HG02623 (cell line): ENCODE results near the gene PICALM.
"Not testable (repeated sequence)": the region's sequence is repeated elsewhere in the genome, so short reads cannot be mapped to it uniquely, and the experiment has no call there.

Source experiments
- ATAC-seq: cut with Tn5 transposase; IDR thresholded peaks from one replicate; pipeline ENCODE4 v1.9.1; 2021; ENCODE audit warnings: moderate library complexity; ENCODE audit not compliant: unreplicated experiment

PICALM gene, protein sequence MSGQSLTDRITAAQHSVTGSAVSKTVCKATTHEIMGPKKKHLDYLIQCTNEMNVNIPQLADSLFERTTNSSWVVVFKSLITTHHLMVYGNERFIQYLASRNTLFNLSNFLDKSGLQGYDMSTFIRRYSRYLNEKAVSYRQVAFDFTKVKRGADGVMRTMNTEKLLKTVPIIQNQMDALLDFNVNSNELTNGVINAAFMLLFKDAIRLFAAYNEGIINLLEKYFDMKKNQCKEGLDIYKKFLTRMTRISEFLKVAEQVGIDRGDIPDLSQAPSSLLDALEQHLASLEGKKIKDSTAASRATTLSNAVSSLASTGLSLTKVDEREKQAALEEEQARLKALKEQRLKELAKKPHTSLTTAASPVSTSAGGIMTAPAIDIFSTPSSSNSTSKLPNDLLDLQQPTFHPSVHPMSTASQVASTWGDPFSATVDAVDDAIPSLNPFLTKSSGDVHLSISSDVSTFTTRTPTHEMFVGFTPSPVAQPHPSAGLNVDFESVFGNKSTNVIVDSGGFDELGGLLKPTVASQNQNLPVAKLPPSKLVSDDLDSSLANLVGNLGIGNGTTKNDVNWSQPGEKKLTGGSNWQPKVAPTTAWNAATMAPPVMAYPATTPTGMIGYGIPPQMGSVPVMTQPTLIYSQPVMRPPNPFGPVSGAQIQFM

DNA sequence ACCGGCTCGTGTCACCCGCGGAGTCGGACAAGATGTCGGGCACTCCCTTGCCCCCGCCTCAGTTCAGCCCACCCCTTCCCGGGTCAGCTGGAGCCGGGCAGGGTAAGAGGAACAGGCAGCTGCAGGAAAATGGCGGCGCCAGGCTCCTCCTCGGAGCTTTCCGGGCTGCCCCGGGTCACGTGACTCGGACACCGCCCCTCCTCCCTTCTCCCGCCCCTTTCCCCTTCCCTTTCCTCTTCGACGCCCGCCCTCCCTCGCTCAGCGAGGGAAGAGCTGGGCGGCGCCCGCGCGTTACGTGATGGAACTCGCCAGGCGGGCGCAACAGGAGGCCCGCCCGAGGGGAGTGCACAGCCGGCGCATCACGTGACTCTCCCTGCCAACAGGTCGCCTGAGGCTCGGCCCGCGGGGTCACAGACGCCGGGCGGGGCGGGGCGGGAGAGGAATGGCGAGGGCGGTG lies at the start of gene PICALM:
TSS of gene PICALM (minus strand) at position 134 of the 457 bp plus-strand sequence. CDS start 304 bp downstream, outside the sequence.
- peak; percentile 86 for ATAC-seq

DNA sequence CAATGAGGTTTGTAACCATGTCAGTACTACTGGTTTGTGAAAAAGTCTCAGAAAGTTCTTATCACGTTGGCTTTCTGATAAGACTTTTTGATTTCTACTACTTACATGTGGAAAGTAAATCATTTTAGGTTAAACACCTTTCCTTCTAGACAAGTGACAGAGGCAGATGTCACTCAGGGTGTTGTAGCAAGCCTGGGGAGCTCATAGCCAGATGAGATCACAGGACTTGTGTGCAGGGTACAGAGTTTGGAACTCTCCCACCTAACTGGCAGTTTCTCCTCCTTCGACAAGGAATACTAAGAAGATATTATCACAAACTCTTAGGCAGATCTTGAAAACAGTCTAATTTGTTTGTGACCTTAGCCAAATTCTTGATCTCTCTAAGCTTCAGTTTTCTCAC lies 49.4 kb upstream of the PICALM start:
- no peak for ATAC-seq

DNA sequence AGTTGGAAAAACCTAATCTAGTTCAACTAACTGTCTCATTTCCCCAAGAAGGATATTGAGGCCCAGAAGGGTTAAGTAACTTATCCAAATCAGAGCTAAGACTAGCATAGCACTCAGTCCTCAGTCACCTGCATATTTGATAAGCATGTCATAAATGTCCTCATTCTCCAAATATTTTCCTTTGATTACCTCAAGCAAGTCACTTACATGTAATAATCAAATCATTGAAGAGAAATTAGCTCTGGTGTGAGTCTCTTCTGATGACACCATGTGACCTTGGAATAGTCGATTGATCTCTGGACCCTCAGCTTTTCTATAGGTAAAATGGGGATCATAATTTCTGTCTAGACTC lies 48.8 kb upstream of the PICALM start:
- no peak for ATAC-seq

DNA sequence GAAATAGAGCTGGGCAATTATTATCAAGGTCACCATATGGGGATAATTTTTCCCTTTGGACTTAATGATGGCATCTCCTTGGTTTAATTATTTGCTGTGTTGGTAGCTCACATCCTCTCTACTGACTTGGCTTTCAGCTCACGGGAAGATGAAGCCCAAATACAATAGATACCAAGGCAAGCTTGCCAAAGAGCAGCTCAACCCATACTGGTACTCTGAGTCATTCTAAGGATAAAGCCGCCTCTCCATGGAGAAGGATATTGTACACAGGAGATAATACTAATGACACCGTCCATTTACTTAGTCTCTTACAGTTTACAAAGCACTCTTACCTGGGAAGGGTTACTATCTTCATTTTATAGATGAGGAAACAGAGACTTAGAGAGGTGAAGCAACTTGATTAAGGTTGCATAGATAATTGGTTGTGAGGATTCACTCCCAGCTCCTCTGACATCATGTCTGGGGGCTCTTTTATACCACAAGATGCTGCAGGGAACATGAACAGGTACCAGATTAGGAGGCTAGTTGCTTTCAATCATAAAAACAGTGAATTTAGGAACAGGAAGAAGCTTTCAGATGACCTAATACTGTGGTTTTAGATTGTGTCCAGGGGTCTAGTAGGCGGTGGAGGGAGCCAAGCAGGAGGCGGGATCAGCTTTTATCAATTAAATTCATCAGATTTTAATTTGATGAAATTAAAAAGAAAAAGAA lies 48.3 kb upstream of the PICALM start:
- ATAC-seq = no peak

DNA sequence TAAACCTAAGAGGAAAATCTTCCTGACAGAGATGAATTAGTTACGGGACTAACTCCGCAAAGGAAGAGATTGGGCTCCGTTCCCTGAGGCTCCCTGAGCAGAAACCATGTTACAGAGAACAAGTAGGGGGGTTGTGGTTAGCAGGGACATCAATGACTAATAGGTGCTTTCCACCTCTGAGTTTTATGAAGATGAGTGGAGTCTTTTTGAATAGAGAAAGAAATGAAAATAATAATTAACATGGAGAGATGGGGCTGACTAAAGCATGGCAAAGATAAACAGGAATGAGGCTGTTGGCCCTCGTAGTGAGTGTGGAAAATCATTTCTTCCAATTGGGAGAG lies 47.5 kb upstream of the PICALM start:
- peak; percentile 79 for ATAC-seq

DNA sequence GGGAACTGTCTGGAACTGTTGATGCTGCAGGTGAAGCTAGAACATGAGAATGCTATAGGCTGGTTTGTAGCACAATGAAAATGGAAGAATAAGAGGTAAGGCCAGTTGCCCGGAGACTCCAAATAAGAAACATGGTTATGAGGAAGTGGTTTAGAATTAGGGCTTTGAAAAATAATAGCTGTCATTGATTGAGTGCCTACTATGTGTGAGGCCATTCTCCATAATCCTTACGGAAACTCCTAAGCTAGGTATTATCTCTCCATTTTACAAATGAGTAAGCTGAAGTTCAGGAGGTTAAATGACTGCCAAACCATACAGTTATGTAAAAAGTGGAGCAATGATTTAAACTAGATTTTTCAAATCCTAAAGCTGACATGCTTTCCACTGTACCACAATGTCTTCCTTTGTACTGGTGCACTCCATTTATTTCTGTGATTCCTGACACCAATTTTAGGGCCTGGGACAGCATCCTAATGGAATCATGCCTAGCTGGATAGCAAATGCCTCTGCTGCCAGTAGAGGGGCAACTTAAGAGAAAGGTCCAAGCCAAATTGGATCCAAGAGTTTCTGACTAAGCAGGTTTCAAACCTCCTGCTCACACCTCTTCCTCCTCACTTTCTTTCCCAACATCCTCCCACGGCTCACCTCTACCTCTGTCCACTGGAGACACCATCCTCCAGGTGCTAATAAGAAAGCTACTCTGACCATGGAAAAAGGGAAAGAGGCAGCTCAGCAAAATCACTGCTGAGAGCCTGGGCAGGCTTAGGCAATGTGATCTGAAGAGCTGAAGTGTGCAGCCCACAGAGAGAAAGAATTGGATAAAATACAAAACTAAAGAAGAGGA lies 46.9 kb upstream of the PICALM start:
- peak; percentile 32 for ATAC-seq

DNA sequence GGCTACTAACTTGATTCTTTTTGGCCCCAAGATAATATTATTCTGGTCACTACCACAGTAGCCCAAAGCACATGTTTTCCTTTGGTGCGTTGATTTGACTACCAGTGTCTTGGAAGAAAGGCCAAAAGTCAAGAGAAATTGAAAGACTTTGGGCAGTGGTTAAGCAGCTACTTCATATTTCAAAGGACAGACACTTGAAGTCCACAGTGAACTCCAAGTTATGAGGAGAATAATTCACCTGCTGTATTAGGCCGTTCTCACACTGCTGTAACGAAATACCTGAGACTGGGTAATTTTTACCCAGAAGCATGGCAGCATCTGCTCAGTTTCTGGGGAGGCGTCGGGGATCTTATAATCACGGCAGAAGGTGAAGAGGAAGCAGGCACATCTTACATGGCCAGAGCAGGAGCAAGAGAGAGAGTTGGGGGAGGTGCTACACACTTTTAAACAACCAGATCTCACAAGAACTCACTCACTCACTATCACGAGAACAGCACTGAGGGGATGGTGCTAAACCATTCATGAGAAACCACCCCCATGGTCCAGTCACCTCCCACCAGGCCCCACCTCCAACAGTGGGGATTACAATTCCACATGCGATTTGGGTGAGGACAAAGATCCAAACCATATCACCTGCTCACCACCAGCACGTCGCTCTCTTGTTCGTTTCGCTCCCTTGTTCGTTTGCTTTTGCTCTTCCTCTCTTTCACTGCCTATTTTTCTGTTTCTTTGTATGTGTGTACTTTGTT lies 40.2 kb upstream of the PICALM start:
- no peak for ATAC-seq

DNA sequence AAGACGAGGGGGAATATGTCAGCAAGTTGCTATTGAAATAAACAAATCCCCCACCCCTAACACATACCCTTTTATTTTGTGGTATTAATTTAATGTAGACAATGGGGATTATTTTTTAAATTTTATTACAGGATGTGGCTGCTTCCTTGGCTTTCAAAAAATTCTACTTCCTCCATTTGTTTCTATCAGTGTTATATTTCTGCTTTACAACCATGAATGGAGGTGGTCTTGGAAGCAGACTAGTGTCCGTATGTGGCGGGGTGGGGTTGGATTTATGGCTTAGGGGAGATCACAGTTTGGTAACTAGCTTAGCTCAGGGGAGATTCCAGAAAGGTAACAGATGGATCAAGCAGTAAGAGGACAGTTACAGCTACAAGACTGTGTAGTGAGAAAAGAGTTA lies 39.3 kb upstream of the PICALM start:
- ATAC-seq = no peak

DNA sequence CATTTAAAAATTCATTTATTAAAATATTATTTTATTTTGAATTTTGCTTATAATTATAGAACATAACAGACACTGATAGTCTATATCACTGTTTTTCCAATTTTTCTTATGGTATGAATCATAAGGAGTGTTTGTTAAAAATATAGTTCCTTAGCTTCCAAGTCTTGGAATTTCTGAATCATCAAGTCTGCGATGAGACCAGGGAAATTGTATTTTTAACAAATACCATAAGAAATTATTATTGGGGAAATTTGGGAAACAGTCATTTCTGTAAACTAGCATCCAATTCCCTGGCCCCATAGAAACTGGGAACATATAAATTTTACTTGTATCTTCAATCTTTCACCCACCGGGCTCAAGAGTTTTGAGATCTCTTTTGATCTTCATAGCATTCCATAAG lies 38.0 kb upstream of the PICALM start:
- ATAC-seq = no peak

DNA sequence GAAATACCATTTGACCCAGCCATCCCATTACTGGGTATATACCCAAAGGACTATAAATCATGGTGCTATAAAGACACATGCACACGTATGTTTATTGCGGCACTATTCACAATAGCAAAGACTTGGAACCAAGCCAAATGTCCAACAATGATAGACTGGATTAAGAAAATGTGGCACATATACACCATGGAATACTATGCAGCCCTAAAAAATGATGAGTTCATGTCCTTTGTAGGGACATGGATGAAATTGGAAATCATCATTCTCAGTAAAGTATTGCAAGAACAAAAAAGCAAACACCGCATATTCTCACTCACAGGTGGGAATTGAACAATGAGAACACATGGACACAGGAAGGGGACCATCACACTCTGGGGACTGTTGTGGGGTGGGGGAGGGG lies 37.1 kb upstream of the PICALM start:
- not testable (repeated sequence) for ATAC-seq

DNA sequence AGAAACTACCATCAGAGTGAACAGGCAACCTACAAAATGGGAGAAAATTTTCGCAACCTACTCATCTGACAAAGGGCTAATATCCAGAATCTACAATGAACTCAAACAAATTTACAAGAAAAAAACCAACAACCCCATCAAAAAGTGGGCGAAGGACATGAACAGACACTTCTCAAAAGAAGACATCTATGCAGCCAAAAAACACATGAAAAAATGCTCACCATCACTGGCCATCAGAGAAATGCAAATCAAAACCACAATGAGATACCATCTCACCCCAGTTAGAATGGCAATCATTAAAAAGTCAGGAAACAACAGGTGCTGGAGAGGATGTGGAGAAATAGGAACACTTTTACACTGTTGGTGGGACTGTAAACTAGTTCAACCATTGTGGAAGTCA lies 36.7 kb upstream of the PICALM start:
- ATAC-seq = not testable (repeated sequence)

DNA sequence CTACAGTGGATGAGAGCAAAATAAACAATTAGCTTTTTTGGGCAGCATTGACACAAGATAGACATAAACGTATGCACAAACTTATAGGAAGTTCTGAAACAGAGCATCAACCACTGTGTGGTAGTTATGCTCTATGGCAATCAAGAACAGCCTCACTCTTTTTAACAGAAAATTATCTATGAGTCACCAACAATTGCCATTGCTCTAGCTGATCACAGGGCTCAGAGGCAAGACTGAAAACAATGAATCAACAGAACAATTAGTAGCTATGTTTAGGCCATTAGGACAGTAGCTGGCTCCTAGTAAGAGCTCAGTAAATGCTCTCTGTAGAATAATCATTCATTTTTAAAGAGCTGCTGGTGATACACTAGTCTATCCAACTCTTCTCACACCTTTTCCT lies 34.9 kb upstream of the PICALM start:
- ATAC-seq = no peak

DNA sequence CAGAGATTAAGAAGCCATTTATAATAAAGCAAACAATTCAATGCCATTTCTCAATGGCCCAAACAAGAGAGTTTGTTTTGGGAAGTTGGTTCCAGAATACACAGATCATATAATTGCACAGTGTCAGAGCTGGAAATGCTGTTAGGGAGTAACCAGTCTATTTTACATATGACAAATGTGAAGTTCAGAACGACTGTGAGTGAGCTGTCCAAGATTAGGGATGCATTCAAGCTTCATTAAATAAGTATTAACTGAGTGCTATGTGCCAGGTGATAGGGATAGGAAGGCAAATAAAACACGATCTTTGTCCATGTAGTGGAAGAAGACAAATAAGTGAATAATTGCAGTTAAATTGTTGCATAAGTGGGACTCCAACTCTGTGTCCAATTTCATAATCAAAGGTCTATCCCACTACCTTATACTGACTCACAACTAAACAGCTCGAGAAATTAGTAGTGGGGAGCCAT lies 33.1 kb upstream of the PICALM start:
- ATAC-seq = no peak

DNA sequence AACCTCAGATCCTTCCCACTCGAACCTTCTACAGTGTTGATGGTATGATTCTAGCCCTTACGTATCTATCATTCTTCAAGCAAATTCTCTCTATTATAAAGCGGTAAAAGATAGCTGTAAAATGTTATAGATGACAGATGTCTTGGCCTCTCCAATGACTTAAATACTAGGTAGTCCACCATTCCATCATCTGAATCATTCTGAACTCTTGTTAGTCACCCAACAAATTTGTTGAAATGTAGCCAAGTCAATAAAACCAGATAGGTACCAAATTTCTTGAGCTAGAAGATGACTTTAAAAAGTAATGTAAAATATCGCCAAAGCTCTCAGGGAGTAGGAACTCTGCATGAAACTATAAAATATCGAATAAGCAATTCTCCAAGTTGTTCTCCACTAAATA lies 32.6 kb upstream of the PICALM start:
- ATAC-seq = no peak

DNA sequence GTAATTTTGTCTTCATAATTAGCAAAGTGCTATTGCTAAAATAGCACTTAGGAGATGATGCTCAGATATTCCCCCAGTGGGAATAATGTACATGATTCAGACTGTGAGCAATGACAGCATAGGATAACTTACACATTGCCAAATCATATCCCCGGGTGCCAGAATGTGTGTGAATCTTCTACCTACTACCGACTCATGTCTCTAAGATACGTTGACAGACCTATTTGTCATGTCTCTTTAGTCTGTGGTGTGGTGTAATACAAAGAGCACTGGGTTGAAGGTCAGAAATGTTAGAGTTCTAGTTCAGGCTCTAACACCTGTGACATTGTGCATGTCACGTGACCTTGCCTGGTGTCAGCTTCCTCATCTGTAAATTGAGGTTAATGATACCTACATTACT lies 31.0 kb upstream of the PICALM start:
- no peak for ATAC-seq

DNA sequence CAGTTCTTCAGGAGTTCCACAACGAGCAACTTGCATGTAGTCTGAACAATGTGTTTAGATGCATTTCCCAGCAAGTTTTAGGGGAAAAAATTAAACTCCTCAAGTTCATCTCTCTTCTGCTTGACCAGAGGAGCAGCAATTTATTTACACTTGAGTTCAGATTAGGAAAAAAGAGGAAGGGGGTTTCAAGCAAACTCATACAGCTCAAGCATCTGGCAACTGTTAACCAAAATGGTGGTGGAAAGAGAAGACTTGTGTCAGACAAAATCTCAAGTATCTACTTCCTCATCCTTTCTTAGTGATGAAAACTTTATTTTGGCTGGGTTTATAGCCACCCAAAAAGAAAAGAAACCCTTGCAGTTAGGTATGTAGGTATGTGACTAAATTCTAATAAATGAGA lies 29.1 kb upstream of the PICALM start:
- no peak for ATAC-seq

DNA sequence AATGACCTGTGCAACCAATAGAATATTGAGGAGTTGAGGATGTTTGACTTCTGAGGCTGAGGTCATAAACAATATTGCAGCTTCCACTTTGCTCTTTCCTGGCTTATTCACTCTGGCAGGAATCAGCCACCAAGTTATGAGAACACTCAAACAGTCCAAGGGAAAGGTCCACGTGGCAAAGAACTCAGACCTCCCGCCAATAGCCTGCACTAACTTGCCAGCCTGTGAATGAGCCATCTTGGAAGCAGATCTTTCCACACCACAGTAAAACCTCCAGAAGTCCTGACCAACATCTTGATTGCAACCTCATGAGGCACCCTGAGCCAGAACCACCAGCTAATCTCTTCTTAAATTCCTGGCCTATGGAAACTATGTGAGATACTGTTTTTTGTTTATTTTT lies 22.7 kb upstream of the PICALM start:
- ATAC-seq = no peak

DNA sequence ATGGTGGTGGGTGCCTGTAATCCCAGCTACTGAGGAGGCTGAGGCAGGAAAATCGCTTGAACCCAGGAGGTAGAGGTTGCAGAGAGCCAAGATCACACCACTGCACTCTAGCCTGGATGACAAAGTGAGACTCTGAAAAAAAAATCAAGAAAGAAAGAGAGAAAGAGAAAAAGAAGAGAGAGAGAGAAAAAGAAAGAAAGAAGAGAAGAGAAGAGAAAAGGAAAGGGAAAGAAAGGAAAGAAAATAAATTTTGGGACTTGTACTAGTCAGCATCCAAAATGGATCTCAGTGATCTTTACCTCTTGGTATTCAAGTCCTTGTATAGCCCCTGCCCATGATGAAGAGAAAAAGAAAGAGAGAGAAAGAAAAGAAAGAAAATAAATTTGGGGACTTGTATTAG lies 22.2 kb upstream of the PICALM start:
- no peak for ATAC-seq

DNA sequence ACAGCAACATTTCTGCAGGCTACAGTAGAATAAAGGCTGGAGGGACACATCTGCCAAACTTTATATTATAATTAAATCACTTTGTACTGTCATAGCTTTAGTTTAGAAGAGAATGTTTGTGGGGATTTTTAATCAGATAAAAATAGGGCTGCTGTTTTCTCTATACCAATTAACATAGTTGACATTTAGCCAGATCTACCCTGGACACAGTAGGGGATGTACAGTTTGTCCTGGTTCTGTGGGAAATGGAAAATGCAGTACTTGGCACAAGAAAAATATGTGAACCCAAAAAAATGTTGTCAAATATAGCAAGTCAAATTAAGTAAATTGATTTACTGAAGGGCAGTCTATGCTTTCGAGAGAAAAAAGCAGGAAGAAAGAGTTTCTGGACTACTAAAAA lies 20.8 kb upstream of the PICALM start:
- ATAC-seq = no peak

DNA sequence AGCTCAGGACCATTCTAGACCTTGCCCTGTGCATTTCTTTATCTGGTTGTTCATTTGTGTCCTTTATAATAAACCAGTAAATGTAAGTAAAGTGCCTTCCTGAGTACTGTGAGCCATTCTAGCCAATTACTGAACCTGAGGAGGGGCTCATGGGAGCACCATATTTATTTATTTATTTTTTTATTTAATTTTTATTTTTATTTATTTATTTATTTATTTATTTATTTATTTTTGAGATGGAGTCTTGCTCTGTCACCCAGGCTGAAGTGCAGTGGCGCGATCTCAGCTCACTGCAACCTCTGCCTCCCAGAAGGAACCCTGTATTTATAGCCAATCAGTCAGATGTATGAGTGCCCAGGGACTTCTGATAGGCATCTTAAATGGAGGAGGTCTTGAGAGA lies 18.8 kb upstream of the PICALM start:
- not testable (repeated sequence) for ATAC-seq
